ENCODE results near the gene CHD3. TPM values are rescaled to one million over a fixed set of nuclear protein-coding genes. Genes with fewer than 3 reads are reported as not detected.

CHD3 gene
- total and polyA plus RNA-seq, 2 of the 13 experiments (the other 11 are each of a cell fraction or from before 2014, with no cell fraction given), result 2.7 to 3.7 TPM

GRCh38 chr17:7851438-7852261 is 36.9 kb upstream of the CHD3 start:
- H3K4me1 ChIP-seq (ENCODE audit: insufficient read depth, low read length), result peaks cover 13% of the 10 kb centered on the region
- peaks cover 7% of the 10 kb centered on the region for H4K20me1 ChIP-seq (ENCODE audit: insufficient read depth, low read length)
- no peak overlapping the region for H3K4me2 ChIP-seq (ENCODE audit: low read depth, low read length)
- H3K79me2 ChIP-seq (ENCODE audit: insufficient read depth, low read length), result no peaks in the 10 kb centered on the region
- DNase-seq (ENCODE audit: low spot score) (peak; percentile 64), FAIRE-seq (peak; percentile 67), ATAC-seq (peak; percentile 66)
- ChIA-PET CTCF (ENCODE audit: low intra/inter-chr PET ratio, low total read pairs) (interaction anchor here (0.9 to 2.7 kb wide), 5 partner anchors 17 to 46 kb away, joined by 4 to 28 read pairs (median 5); no protein-coding TSS in a partner anchor), POLR2A (interaction anchor here (1.3 kb wide), 1 partner anchor 9 kb away, joined by 3 read pairs; no protein-coding TSS in a partner anchor)
- 93% methylated on average over 24 of the region's 60 CpGs for WGBS (ENCODE audit: low lambda C conversion rate)
- no peak overlapping the region for H2AFZ ChIP-seq (ENCODE audit: low read length)
- no peak overlapping the region for H3K9ac ChIP-seq (ENCODE audit: insufficient read depth, low read depth, low read length)
- intact Hi-C loops (cut with micrococcal nuclease; ENCODE audit: unreplicated experiment), result loop anchor here (1.0 kb wide), 1 partner anchor 29 kb away; no protein-coding TSS in a partner anchor
- in situ Hi-C loops (cut with HindIII; ENCODE audit: extremely low pct_ligation_motif_present, low pct_unique_long_range_greater_than_20kb), result no loop called here
- no peak overlapping the region for H3K27ac ChIP-seq (ENCODE audit: extremely low read length, insufficient read depth, low read length)
- peaks cover 31 to 46% of the 10 kb centered on the region in 2 experiments for H3K36me3 ChIP-seq (replicated peaks in 1 of 2; ENCODE audit: control insufficient read depth in 1 of 2, insufficient read depth in 2 of 2, low read length in 2 of 2)
- H3K9me3 ChIP-seq (ENCODE audit: low read length), result no peaks in the 10 kb centered on the region
- no TSS peak for BruUV-seq (replicated peaks)
- no peak overlapping the region for H3K4me3 ChIP-seq (replicated peaks in 1 of 3; ENCODE audit: insufficient read depth in 1 of 3, low read depth in 2 of 3, low read length in 3 of 3)
- H3K27me3 ChIP-seq (ENCODE audit: control insufficient read depth in 1 of 2, insufficient read depth in 2 of 2, low read length in 2 of 2), result no peaks in the 10 kb centered on the region
- TF ChIP-seq ZNF30 (CRISPR knock-in tag; IDR thresholded peaks at IDR 0.05), result no peak
- peak; percentile 64; the same call in 1 of the 2 replicates for TF ChIP-seq FOXK1 (CRISPR knock-in tag; IDR thresholded peaks at IDR 0.05; ENCODE audit: borderline replicate concordance, low read depth)
- TF ChIP-seq TARDBP (CRISPR knock-in tag; IDR thresholded peaks at IDR 0.05), result 0 out of 2 replicates have a peak, but pooled peaks have one; percentile 52
- TF ChIP-seq ZMYM3 (CRISPR knock-in tag; IDR thresholded peaks at IDR 0.05), result no peak
- TF ChIP-seq AGO2 (optimal IDR thresholded peaks at IDR 0.05; ENCODE audit: low read depth, low read length), result peak; percentile 93
- TF ChIP-seq ATF2 (CRISPR knock-in tag; IDR thresholded peaks at IDR 0.05), result peak; percentile 20; the same call in 1 of the 2 replicates
- peak; percentile 27; the same call in 1 of the 2 replicates for TF ChIP-seq UBTF (CRISPR knock-in tag; IDR thresholded peaks at IDR 0.05)
- peak; percentile 40 for TF ChIP-seq RXRA (CRISPR knock-in tag; IDR thresholded peaks at IDR 0.05)
- TF ChIP-seq E2F5 (CRISPR knock-in tag; conservative IDR thresholded peaks at IDR 0.05), result 0 out of 2 replicates have a peak, but pooled peaks have one; percentile 43
- peak; percentile 48 for TF ChIP-seq ARID5B (CRISPR knock-in tag; IDR thresholded peaks at IDR 0.05)
- TF ChIP-seq ZFAT (CRISPR knock-in tag; conservative IDR thresholded peaks at IDR 0.05), result no peak
- no peak for TF ChIP-seq ZNF670 (CRISPR knock-in tag; IDR thresholded peaks at IDR 0.05; ENCODE audit: borderline replicate concordance)
- TF ChIP-seq AKAP8 (CRISPR knock-in tag; IDR thresholded peaks at IDR 0.05), result peak; percentile 70; the same call in 1 of the 2 replicates
- peak; percentile 47; the same call in 1 of the 2 replicates for TF ChIP-seq MAX (IDR thresholded peaks at IDR 0.05)
